Suppressor macrophage (primary cell): ENCODE data around the gene FUT7.
"Not testable (repeated sequence)": the region's sequence is repeated elsewhere in the genome, so short reads cannot be mapped to it uniquely, and the experiment has no call there.

Source experiments
- DNase-seq, 4 experiments: peaks; one replicate each; pipeline ENCODE4 v3.0.0-alpha.2; 2020 to 2022

The FUT7 gene

GRCh38 chr9:137017791-137018497, 13.9 kb downstream of the FUT7 start:
- no peak for DNase-seq

GRCh38 chr9:137017071-137017470, 14.8 kb downstream of the FUT7 start:
- DNase-seq, result no peak

- DNase-seq, result no peak
These were observed 15.5 kb downstream of the FUT7 start for GRCh38 chr9:137016436-137016835.

DNA sequence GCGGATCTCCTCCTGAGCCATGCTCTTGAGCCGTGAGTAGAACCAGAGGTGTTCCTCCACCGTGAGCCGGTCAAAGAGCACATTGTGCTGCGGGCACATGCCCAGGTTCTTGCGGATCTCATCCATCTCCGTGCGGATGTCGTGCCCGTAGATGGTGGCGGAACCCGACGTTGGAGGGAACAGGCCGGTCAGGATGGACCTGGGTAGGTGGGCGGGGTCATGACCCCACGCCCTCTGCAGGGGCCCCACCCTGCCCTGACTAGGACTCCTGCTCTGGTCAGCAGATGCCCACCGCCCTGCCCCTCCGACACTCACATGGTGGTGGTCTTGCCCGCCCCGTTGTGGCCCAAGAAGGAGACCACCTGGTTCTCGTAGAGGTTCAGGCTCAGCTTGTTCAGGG, 15.9 kb downstream of the FUT7 start:
- no peak for DNase-seq

DNA sequence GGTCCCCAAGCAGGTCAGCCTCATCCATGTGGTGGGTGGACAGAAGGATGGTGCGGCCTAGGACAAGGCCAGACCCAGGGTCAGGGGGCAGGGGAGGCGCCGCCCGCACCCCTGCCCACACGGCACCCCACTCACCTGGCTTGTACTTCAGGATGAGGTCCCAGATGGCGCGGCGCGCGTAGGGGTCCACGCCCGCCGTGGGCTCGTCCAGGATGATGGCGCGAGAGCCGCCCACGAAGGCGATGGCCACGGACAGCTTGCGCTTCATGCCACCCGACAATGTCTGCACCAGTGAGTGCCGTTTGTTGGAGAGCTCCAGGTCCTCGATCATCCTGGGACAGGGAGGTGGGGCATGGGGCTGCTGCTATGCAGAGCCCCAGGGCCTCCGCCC, 16.4 kb downstream of the FUT7 start:
- DNase-seq, result no peak

DNA sequence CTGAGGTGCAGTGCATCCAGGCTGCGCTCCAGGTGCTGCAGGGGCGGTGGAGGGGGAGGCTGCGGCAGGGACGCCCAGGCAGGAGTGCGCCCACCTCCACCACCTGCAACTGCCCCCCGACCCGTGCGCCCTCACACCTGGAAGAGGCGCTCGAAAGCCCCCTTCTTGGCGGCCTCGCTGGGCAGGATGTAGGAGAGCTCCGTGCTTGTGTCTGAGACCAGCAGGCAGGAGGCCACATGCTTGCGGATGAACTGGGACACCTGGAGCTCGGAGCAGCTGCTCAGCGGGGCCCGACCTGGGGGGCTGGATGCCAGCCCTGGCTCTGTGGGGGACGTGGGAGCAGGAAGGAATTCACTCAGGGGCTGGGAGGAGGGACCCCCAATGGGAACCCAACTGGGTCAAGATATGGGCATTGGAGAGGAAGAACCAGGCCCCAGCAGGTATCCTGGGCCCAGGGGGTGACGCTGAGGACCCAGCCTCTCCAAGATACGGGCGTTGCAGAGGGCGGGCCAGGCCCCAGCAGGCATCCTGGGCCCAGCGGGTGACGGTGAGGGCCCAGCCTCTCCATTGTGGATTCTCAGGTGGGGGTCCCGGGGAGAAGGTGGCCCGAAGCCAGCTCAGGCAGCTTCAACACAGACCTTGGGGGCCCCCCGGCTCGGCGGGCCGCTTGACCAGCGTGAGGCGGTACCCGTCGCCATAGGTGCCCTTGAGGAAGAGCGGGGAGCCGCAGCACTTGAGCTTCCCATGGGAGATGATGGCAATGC, 16.9 kb downstream of the FUT7 start:
- no peak for DNase-seq

GRCh38 chr9:137014166-137014565, 17.7 kb downstream of the FUT7 start:
- DNase-seq, result no peak

GRCh38 chr9:137013571-137013940, 18.3 kb downstream of the FUT7 start:
- DNase-seq, result no peak

DNA sequence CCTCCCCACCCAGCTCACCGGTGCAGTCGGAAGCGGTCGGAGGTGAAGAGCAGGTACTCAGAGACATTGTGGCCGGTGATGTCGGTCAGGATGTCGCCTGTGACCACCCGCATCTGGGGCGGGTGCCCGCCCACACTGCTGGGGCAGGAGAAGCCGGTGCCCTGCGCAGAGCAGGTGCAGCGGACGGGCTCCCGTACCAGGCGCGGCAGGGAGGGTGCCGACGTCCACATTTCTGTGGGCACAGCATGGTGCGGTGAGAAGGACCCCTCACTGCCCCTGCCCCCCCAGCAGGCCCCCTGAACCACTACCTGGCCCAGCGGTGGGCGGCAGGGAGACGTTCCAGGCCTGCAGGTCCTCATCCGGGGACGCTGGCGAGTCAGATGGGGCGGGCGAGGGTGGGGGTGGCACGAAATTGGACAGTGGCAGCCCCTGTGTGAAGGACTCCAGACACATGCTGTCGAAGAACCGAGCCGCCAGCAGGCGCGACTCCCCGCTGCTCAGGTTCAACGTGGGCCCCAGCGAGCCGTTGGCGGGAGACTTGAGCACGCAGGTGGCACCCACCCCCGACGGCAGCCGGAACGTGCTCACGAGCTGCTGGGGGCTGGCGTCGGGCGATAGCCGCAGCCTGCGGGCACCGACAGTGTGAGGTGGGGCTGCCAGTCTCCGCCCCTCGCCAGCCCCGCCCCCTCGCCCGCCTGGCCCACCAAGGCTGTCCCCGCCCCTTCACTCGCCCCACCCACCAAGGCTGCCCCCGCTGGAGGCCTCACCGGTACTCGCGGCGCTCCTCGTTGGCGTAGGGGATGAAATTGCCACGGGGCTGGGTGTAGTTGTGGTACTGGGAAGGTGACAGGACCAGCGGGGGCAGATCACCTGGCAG, 19.0 kb downstream of the FUT7 start:
- no peak for DNase-seq

DNA sequence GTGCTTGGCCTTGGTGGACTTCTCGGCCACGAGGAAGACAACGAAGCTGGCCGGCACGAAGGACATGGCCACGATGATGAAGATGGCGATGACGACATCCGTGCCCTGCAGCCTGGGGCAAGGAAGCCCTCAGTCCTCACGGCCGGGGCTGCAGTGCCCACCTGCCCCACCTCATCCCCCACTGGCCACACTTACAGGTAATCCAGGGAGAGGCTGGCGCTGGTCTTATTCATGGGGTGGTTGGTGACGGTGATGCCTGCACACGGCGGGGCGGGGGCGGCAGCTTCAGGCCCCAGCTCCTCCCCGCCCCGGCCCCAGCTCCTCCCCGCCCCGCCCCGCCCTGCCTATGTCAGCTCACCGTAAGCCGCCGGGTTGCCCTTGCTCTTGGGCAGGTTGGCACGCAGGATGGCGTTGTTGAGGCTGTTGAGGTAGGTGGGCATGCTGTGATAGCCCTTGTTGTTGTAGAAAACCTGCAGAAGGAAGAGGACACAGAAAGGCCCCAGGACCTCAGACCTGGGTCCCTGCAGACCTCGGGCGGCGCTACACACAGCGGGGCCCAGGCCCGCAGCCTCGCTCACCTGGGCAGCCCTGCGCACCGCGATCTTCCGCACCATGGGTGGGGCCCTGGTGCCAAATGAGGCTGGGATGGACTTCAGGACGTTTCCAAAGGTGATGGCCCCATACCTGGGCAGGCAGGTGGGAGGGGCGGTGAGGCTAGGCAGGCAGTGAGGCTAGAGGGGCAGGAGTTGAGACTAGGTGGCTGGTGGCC, 19.8 kb downstream of the FUT7 start:
- no peak for DNase-seq

DNA sequence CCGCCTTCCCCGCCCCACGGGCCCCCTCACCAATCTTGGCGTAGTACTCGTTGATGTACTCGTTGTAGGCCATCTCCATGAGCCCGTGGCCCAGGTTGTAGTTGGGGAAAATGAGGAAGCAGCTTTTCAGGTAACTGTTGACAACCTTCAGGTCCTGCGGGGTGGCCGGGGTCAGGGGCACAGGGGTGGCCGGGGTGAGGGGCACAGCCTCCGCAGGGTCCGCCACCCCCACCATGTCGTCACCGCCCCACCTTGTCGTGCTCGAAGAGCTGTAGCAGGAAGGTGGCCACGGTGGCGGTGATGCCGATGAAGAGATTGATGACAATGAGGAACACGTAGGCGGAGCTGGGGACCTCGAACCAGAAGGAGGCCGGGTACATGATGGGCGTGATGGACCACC, 20.7 kb downstream of the FUT7 start:
- DNase-seq, result no peak

- no peak for DNase-seq
These were observed 21.8 kb downstream of the FUT7 start for GRCh38 chr9:137009938-137010732.

GRCh38 chr9:137009217-137009616, 22.7 kb downstream of the FUT7 start:
- no peak for DNase-seq

GRCh38 chr9:137008312-137008711, 23.6 kb downstream of the FUT7 start:
- no peak for DNase-seq

- no peak for DNase-seq
These were observed 24.0 kb downstream of the FUT7 start for GRCh38 chr9:137007816-137008270.

DNA sequence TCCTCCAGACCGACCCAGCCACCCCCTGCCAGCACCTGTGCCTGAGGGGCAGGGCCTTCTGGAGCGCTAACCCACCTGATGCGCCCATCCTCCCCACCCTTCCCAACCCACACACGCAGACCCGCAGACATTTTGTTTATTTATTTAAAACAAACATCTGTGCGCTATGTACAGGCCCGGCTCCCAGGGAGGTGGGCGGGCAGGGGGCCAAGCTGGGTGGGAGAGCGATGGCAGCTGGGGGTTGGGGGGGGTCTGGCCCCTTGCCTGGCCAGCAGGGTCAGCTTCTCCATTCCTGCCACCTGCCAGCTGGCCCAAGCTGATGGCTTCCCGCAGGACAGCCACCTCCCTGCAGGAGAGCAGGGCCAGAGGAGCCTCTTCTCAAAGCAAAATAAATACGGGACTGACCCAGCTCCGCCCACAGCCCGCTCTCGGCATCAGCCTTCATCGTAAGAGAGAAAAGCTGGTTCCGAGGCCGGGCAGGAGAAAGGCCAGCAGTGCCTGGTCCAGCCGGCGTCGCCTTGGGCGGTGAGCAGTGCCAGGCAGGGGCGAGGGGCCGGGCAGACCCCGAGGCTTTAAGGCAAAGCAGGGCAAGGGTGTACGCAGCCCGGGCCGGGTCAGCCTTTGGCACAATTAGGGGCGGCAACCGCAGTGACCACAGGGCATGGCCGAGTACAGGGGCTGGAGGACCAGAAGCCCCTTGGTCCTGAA, 24.6 kb downstream of the FUT7 start:
- DNase-seq, result no peak

- DNase-seq, result no peak
These were observed 25.5 kb downstream of the FUT7 start for GRCh38 chr9:137006116-137007003.

DNA sequence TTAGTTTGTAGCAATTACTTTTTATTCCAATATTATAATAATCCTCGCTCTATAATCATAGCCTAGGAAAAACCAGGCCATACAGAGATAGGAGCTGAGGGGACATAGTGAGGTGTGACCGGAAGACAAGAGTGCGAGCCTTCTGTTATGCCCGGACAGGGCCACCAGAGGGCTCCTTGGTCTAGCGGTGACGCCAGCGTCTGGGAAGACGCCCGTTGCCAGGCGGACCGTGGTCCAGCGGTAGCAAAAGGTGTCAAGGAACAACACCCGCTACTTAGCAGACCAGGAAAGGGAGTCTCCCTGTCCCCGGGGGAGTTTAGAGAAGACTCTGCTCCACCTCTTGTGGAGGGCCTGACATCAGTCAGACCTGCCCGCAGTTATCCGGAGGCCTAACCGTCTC, 27.6 kb downstream of the FUT7 start:
- DNase-seq, result not testable (repeated sequence)

- no peak for DNase-seq
These were observed 29.2 kb downstream of the FUT7 start for GRCh38 chr9:137002646-137003041.
